Sciatic nerve (tissue), 1 donor: ENCODE measurements around the gene AKTIP. TPM values are rescaled to one million over a fixed set of nuclear protein-coding genes. Genes with fewer than 3 reads are reported as not detected.

Experiments
- total RNA-seq: library from RNA; stranded (reverse); fragmentation: NEBNext Ultra II Directional; extraction: Animal tissue kit (Norgen Biotek cat#: 25700); gene quantifications from one replicate; pipeline ENCODE4 v1.2.1, GENCODE V29; 2021
- donor health status: DM: no; HTN: no; CAD: no.

AKTIP gene
- total RNA-seq, 1 donor from 2014 or later = 42.8 TPM

Other genes starting within 250 kb of the AKTIP start
- gene RBL2, start 68.7 kb downstream of the AKTIP start, total RNA-seq = 80.7 TPM
- gene RPGRIP1L, start 200.7 kb upstream of the AKTIP start, total RNA-seq = 9.4 TPM
- 107 TPM for gene FTO, start 200.9 kb upstream of the AKTIP start, total RNA-seq